Smooth muscle cell (in vitro differentiated cells): Measurements from ENCODE around the gene TMOD3. TPM values are rescaled to one million over a fixed set of nuclear protein-coding genes. Genes with fewer than 3 reads are reported as not detected.

Experiments
- DNase-seq: peaks from one replicate; lab custom pipeline; 2025; ENCODE audit not compliant: unreplicated experiment; lab: John Stamatoyannopoulos, UW
- H2AFZ ChIP-seq: fragments of 200-600 bp; sonication (generic); 2 replicates; pipeline ENCODE4 v1.6.0; 2016; ENCODE audit warnings: antibody characterized with exemption, low read depth, mild to moderate bottlenecking
- H3F3A ChIP-seq: fragments of 200-600 bp; sonication (generic); 2 replicates; pipeline ENCODE4 v1.6.0; 2017; ENCODE audit warnings: antibody characterized with exemption, low read depth
- H3K27ac ChIP-seq: fragments of 200-600 bp; sonication (generic); 2 replicates; pipeline ENCODE4 v1.5.1; 2016; ENCODE audit warnings: low read depth, mild to moderate bottlenecking
- H3K27me3 ChIP-seq: fragments of 200-600 bp; sonication (generic); 2 replicates; pipeline ENCODE4 v1.6.1; 2016; ENCODE audit warnings: low read depth, mild to moderate bottlenecking
- H3K36me3 ChIP-seq: fragments of 200-600 bp; sonication (generic); 2 replicates; pipeline ENCODE4 v1.5.1; 2016; ENCODE audit warnings: low read depth
- H3K4me1 ChIP-seq: fragments of 200-600 bp; sonication (generic); 2 replicates; pipeline ENCODE4 v1.5.1; 2016; ENCODE audit warnings: low read depth
- H3K4me2 ChIP-seq: fragments of 200-600 bp; sonication (generic); 2 replicates; pipeline ENCODE4 v1.6.0; 2016; ENCODE audit warnings: mild to moderate bottlenecking
- H3K4me3 ChIP-seq: fragments of 200-600 bp; sonication (generic); 2 replicates; pipeline ENCODE4 v1.5.1; 2016; ENCODE audit warnings: mild to moderate bottlenecking
- H3K79me2 ChIP-seq: fragments of 200-600 bp; sonication (generic); 2 replicates; pipeline ENCODE4 v1.6.0; 2016; ENCODE audit warnings: low read depth, mild to moderate bottlenecking
- H3K9ac ChIP-seq: fragments of 200-600 bp; sonication (generic); 2 replicates; pipeline ENCODE4 v1.6.0; 2016; ENCODE audit warnings: low read depth
- H3K9me3 ChIP-seq: fragments of 200-600 bp; sonication (generic); replicated peaks from 2 replicates; pipeline ENCODE4 v1.5.1; 2016; ENCODE audit warnings: low read depth
- H4K20me1 ChIP-seq: fragments of 200-600 bp; sonication (generic); 2 replicates; pipeline ENCODE4 v1.6.0; 2016; ENCODE audit warnings: low read depth
- CTCF ChIP-seq: fragments of 200-600 bp; sonication (generic); IDR thresholded peaks from 2 replicates; pipeline ENCODE4 v1.5.1; 2017; ENCODE audit warnings: borderline replicate concordance, mild to moderate bottlenecking, antibody characterized with exemption; ENCODE audit not compliant: insufficient read depth, poor library complexity, severe bottlenecking
- WGBS: methylation state at CpG from one replicate; pipeline ENCODE4 v1.1.7; 2016; ENCODE audit warnings: low lambda C conversion rate; 5-methylcytosine and 5-hydroxymethylcytosine counted together
- polyA plus RNA-seq: library from polyadenylated mRNA; unstranded; fragments of >200 nt; fragmentation: Nextera tagmentation; extraction: Ambion mirVana; gene quantifications from 2 replicates; pipeline ENCODE4 v1.2.1, GENCODE V29; 2016
- total RNA-seq: library from RNA; depleted of rRNA; stranded (reverse); fragments of >200 nt; gene quantifications from 2 replicates; pipeline ENCODE4 v1.2.3, GENCODE V29; 2014

Gene TMOD3
- total and polyA plus RNA-seq, 2 experiments from 2014 or later: 18.6 to 35.7 TPM

DNA sequence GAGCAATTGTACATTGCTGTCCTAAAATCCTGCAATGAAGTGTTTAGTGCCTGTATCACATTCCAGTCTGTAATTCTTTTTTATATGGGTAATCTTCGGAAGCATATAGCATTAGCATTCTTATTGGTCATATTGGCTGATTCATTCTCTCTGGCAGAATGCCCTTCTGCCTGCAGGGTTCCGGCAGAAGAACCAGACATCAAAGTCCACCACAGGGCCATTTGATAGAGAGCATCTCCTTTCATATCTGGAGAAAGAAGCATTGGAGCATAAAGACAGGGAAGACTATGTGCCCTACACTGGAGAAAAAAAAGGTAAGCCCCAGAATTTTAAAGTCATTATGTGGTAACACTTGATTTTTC, 39.6 kb downstream of the TMOD3 start:
- Histone ChIP-seq H3K27ac (peak overlapping the region; percentile 48), H3K36me3 (peaks cover 13% of the 10 kb centered on the region), H3K9ac (no peak overlapping the region), H3K4me1 (peaks cover 6% of the 10 kb centered on the region), H4K20me1 (peaks cover 8% of the 10 kb centered on the region), H3K4me2 (peak overlapping the region; percentile 42), H3K27me3 (no peaks in the 10 kb centered on the region), H3K79me2 (peaks cover 23% of the 10 kb centered on the region), H3F3A (peaks cover 7% of the 10 kb centered on the region), H3K9me3 (no peaks in the 10 kb centered on the region), H3K4me3 (no peak overlapping the region), H2AFZ (no peak overlapping the region)
- 28% methylated on average over 2 of the region's 2 CpGs for WGBS
- TF ChIP-seq CTCF: no peak
- DNase-seq: no peak

- Histone ChIP-seq H3K27ac (no peak overlapping the region), H4K20me1 (peaks cover 8% of the 10 kb centered on the region), H2AFZ (no peak overlapping the region), H3F3A (peaks cover 13% of the 10 kb centered on the region), H3K4me2 (no peak overlapping the region), H3K27me3 (no peaks in the 10 kb centered on the region), H3K4me3 (no peak overlapping the region), H3K9ac (no peak overlapping the region), H3K36me3 (peaks cover 13% of the 10 kb centered on the region), H3K79me2 (peaks cover 19% of the 10 kb centered on the region), H3K4me1 (peaks cover 9% of the 10 kb centered on the region), H3K9me3 (no peaks in the 10 kb centered on the region)
- no peak for DNase-seq
- 75% methylated on average over 2 of the region's 2 CpGs for WGBS
- no peak for TF ChIP-seq CTCF
Measured at GRCh38 chr15:51870774-51871173, 41.3 kb downstream of the TMOD3 start.

DNA sequence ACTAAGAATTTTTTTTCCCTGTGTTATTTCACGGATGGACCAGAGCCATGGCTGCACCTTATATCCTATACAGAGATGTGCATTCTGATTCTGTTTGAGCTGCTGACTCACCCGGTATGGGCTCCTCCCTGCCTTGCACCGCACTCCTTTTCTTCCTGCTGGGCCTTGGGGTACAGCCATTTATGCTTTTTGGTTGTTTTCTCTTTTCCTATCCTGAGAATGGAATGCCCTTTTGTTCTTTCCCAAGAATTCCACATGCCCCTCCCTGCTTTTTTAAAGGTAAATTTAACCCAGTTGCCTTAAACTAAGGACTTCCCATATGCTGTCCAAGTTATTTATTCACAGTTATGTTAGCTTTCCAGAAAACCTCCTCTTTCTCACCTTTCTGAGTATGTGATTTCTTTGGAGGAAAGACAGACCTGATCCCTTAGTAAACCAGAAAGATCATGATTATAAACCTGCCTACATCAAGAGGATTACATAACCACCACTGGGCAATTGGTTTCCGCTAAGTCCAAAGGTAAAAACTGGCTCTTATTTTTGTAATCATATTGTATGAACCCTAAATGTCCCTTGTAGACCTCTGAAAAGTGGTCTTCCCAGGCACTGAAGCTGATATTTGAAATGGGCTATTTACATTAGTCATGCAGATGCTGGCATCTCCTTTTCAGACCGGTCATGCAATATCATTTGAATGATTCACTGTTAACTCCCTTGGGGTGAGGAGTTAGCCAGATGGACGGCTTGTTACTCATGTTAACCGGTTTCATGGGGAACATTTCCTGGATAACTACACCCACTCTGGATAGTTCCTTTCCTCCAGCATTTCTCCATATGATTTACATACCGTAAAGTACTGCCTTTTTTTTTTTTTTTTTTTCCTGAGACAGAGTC, 45.5 kb downstream of the TMOD3 start:
- Histone ChIP-seq H3K9ac (peak overlapping the region; percentile 77), H3K9me3 (no peaks in the 10 kb centered on the region), H3K4me3 (no peak overlapping the region), H3K4me2 (peak overlapping the region; percentile 53), H3K79me2 (peaks cover 28% of the 10 kb centered on the region), H3K27me3 (no peaks in the 10 kb centered on the region), H2AFZ (no peak overlapping the region), H3K27ac (peak overlapping the region; percentile 98), H4K20me1 (peaks cover 12% of the 10 kb centered on the region), H3K4me1 (peaks cover 19% of the 10 kb centered on the region), H3F3A (peaks cover 21% of the 10 kb centered on the region), H3K36me3 (peaks cover 13% of the 10 kb centered on the region)
- 31% methylated on average over 8 of the region's 8 CpGs for WGBS
- TF ChIP-seq CTCF: no peak
- DNase-seq: no peak
